T-cell (primary cell): ENCODE data around the gene TMTC1. TPM values are rescaled to one million over a fixed set of nuclear protein-coding genes. Genes with fewer than 3 reads are reported as not detected.

Experiments used
- ATAC-seq, 4 experiments: fragments of 200-7000 bp in 3 of 4; fragments of 150-1000 bp in 1 of 4; cut with Tn5 transposase; replicated peaks in 1 of 4; 1 replicate in 3 of 4; 2 replicates in 1 of 4; pipeline ENCODE4 v1.10.0; 2021; ENCODE audit warnings: moderate library complexity in 3 of 4, mild to moderate bottlenecking in 2 of 4, moderate number of reproducible peaks in 1 of 4
- CTCF ChIA-PET, 2 donors: fragments of 300-600 bp; sonication (Branson Sonifier 250); formaldehyde crosslinking; loops; one replicate each; lab custom pipeline; 2022; ENCODE audit warnings: antibody characterized with exemption in 2 of 2; lab: Charles Lee
- POLR2A ChIA-PET, 2 donors: fragments of 300-600 bp; sonication (Branson Sonifier 250); formaldehyde crosslinking; loops; one replicate each; lab custom pipeline; 2022; ENCODE audit warnings: antibody characterized with exemption in 2 of 2; lab: Charles Lee
- DNase-seq, 35 experiments: peaks; one replicate each; pipeline versions ENCODE4 v3.0.0 to v3.0.0-alpha.2; 2013 to 2023
- H3K27ac ChIP-seq: one replicate; pipeline ENCODE4 v1.5.1; 2013; ENCODE audit warnings: low read length
- H3K27me3 ChIP-seq, 2 experiments: replicated peaks in 1 of 2; 1 replicate in 1 of 2; 2 replicates in 1 of 2; pipeline versions ENCODE4 v1.6.1 to v1.7.0; 2013; ENCODE audit warnings: low read length in 1 of 2, mixed read lengths in 1 of 2; ENCODE audit not compliant: control insufficient read depth in 2 of 2, insufficient read depth in 2 of 2; ENCODE audit errors: extremely low read depth in 1 of 2
- H3K36me3 ChIP-seq, 2 donors: 1 replicate in 1 of 2; 2 replicates in 1 of 2; pipeline versions ENCODE4 v1.6.1 to v1.7.0; 2013; ENCODE audit warnings: low read length in 1 of 2; ENCODE audit not compliant: control insufficient read depth in 2 of 2, insufficient read depth in 1 of 2; ENCODE audit errors: extremely low read depth in 1 of 2
- H3K4me1 ChIP-seq, 2 experiments: 1 replicate in 1 of 2; 2 replicates in 1 of 2; pipeline versions ENCODE4 v1.6.1 to v1.7.0; 2013; ENCODE audit warnings: low read length in 2 of 2, mixed read lengths in 1 of 2; ENCODE audit not compliant: insufficient read depth in 2 of 2, control insufficient read depth in 1 of 2; ENCODE audit errors: extremely low read depth in 1 of 2
- H3K4me3 ChIP-seq, 2 donors: 1 replicate in 1 of 2; 2 replicates in 1 of 2; pipeline versions ENCODE4 v1.5.1 to v1.7.0; 2013; ENCODE audit warnings: mild to moderate bottlenecking in 2 of 2, low read length in 1 of 2, moderate library complexity in 1 of 2; ENCODE audit not compliant: control insufficient read depth in 1 of 2; ENCODE audit errors: extremely low read depth in 1 of 2
- H3K9me3 ChIP-seq: 2 replicates; pipeline ENCODE4 v1.7.0; 2013
- H3K27ac Mint-ChIP-seq, 2 donors: one replicate each; pipeline ENCODE4 v1.8.0; 2020 to 2021; ENCODE audit warnings: mild to moderate bottlenecking in 2 of 2, mixed read lengths in 2 of 2
- H3K27me3 Mint-ChIP-seq, 2 donors: one replicate each; pipeline ENCODE4 v1.8.0; 2021 to 2022; ENCODE audit warnings: mixed read lengths in 2 of 2
- H3K36me3 Mint-ChIP-seq: one replicate; pipeline ENCODE4 v1.8.0; 2021; ENCODE audit warnings: mixed read lengths
- H3K4me1 Mint-ChIP-seq, 3 donors: one replicate each; pipeline ENCODE4 v1.8.0; 2020 to 2022; ENCODE audit warnings: mixed read lengths in 3 of 3, mild to moderate bottlenecking in 1 of 3
- H3K4me3 Mint-ChIP-seq, 3 donors: one replicate each; pipeline ENCODE4 v1.8.0; 2020 to 2022; ENCODE audit warnings: mild to moderate bottlenecking in 3 of 3, mixed read lengths in 3 of 3, moderate library complexity in 3 of 3
- H3K9me3 Mint-ChIP-seq, 3 donors: one replicate each; pipeline ENCODE4 v1.8.0; 2020 to 2022; ENCODE audit warnings: mixed read lengths in 3 of 3
- WGBS: methylation state at CpG from one replicate; pipeline ENCODE4 v1.1.5; 2013; ENCODE audit warnings: missing lambda C conversion rate; ENCODE audit not compliant: insufficient coverage; 5-methylcytosine and 5-hydroxymethylcytosine counted together
- total RNA-seq, 35 experiments: library from RNA in 6 of 35; stranded (reverse) in 6 of 35; fragments of 120-200 nt in 1 of 35; gene quantifications; one replicate each; pipeline versions ENCODE4 v1.2.1 to v1.2.4 and lab custom pipeline; 2013 to 2026

The TMTC1 gene
- total RNA-seq, 5 donors from 2014 or later (not counting 1 experiment from before 2014, with no cell fraction given): 0.10 to 0.44 (median 0.29) TPM; not detected in 1

- no peaks in the 10 kb centered on the region for H3K4me1 Mint-ChIP-seq
- DNase-seq (no peak), ATAC-seq (no peak)
- Histone ChIP-seq H3K4me1 (no peaks in the 10 kb centered on the region), H3K4me3 (no peak overlapping the region), H3K27ac (no peak overlapping the region), H3K36me3 (no peaks in the 10 kb centered on the region), H3K27me3 (no peaks in the 10 kb centered on the region), H3K9me3 (no peaks in the 10 kb centered on the region)
- ChIA-PET CTCF (no interaction called here), POLR2A (no interaction called here)
- H3K27ac Mint-ChIP-seq: no peak overlapping the region
- H3K4me3 Mint-ChIP-seq: no peak overlapping the region
- 55% methylated on average over 2 of the region's 3 CpGs for WGBS
- H3K36me3 Mint-ChIP-seq: no peaks in the 10 kb centered on the region
- no peaks in the 10 kb centered on the region for H3K27me3 Mint-ChIP-seq
- H3K9me3 Mint-ChIP-seq: peaks cover 3 to 18% (median 4%) of the 10 kb centered on the region in 3 donors
Measured at GRCh38 chr12:29771165-29771564, 12.6 kb downstream of the TMTC1 start.

DNA sequence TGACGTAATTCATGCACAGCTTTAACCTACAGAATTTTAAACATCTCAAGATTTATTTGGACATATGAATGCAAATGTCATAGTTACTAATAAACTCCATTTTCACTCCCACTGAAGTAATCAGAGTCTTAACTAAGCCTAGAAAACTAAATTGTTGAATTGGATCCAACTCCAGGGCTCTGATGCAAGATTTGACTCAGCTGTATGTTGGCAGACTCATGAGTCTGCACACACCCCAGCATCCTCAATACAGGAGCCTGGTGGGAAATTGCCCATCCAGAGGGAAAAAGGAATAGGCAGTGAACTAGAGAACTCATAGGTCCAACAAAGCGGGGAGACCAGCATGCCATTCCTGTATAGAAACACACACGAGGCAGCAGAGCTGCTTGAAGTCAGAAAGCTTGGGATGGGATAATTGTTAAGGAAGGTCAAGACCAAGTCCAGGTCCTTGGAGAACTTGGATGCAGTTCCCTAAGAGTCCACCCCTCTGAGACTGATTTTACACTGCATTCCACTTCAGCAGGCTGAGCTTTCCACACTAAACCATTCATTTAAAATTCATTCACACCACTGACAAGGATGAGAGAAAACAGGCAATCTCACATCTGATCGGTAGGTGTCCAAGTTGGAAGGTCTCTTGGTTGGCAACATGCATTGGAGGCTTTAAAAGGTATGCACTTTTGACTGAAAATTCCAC, 14.4 kb downstream of the TMTC1 start:
- peaks cover 0 to 6% (median 0%) of the 10 kb centered on the region in 3 donors for H3K9me3 Mint-ChIP-seq
- no peak overlapping the region for H3K27ac Mint-ChIP-seq
- ChIA-PET CTCF (no interaction called here), POLR2A (no interaction called here)
- DNase-seq (no peak), ATAC-seq (no peak)
- no peaks in the 10 kb centered on the region for H3K9me3 ChIP-seq
- no peak overlapping the region for H3K4me3 Mint-ChIP-seq
- H3K27me3 Mint-ChIP-seq: no peaks in the 10 kb centered on the region
- WGBS: no CpG with 5 or more reads among the region's 4 CpGs
- H3K4me1 ChIP-seq: no peaks in the 10 kb centered on the region
- no peaks in the 10 kb centered on the region for H3K36me3 Mint-ChIP-seq
- no peaks in the 10 kb centered on the region for H3K36me3 ChIP-seq
- no peaks in the 10 kb centered on the region for H3K4me1 Mint-ChIP-seq
- no peaks in the 10 kb centered on the region for H3K27me3 ChIP-seq
- no peak overlapping the region for H3K4me3 ChIP-seq
- no peak overlapping the region for H3K27ac ChIP-seq

- H3K4me3 ChIP-seq: no peak overlapping the region
- 50% methylated on average over 2 of the region's 2 CpGs for WGBS
Measured at GRCh38 chr12:29768372-29768771, 15.4 kb downstream of the TMTC1 start.

GRCh38 chr12:29763301-29763683, 20.4 kb downstream of the TMTC1 start:
- CTCF ChIA-PET: no interaction called here
- POLR2A ChIA-PET: no interaction called here

More at GRCh38 chr12:29768372-29768771, 15.4 kb downstream of the TMTC1 start:
- ChIA-PET CTCF (no interaction called here), POLR2A (interaction anchor here in 1 of 2 donors (0.5 kb wide), 1 partner anchor 9 kb away, joined by 3 read pairs; no protein-coding TSS in a partner anchor)
- ATAC-seq (no peak), DNase-seq (no peak)
- Mint-ChIP-seq H3K27me3 (no peaks in the 10 kb centered on the region), H3K9me3 (no peaks in the 10 kb centered on the region), H3K36me3 (no peaks in the 10 kb centered on the region), H3K4me1 (no peaks in the 10 kb centered on the region), H3K4me3 (no peak overlapping the region), H3K27ac (no peak overlapping the region)
- Histone ChIP-seq H3K36me3 (no peaks in the 10 kb centered on the region), H3K4me1 (no peaks in the 10 kb centered on the region), H3K27me3 (no peaks in the 10 kb centered on the region), H3K9me3 (no peaks in the 10 kb centered on the region), H3K27ac (no peak overlapping the region)

DNA sequence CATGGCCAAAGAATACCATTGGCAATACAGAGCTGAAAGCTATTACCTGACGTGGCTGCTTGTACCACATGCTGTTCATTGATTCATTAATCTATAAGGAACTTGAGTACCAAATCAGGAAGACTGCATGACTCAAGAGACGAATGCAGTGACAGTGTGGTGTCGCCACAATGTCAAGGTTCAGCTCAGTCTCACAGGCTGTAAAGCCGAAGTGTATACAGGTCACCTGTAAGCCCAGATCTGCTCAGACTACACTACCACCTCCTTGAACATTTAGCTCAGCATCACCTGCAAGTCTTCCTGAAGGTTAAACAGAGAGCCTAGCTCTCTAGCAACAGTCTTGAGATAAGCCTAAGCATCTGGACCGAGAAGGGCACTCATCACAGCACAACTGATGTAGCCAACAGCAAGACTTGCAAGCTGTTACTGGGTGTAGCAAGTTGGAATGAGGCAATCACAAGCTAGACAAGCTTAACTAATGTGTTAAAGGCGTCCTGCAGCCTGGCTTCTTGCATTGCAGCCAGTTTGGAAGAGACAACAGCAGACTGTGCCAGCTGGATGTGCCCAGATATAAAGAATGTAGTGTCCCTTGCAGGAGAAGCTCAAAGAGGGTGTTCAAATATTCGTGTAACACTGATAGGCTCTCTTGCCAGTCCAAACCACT, 21.0 kb downstream of the TMTC1 start:
- Mint-ChIP-seq H3K9me3 (peaks cover 0 to 6% (median 0%) of the 10 kb centered on the region in 3 donors), H3K4me3 (no peak overlapping the region), H3K27ac (no peak overlapping the region), H3K27me3 (no peaks in the 10 kb centered on the region), H3K36me3 (no peaks in the 10 kb centered on the region), H3K4me1 (no peaks in the 10 kb centered on the region)
- CTCF ChIA-PET: no interaction called here
- ATAC-seq (no peak), DNase-seq (no peak)
- Histone ChIP-seq H3K4me1 (no peaks in the 10 kb centered on the region), H3K27ac (no peak overlapping the region), H3K9me3 (no peaks in the 10 kb centered on the region), H3K36me3 (no peaks in the 10 kb centered on the region), H3K27me3 (no peaks in the 10 kb centered on the region), H3K4me3 (no peak overlapping the region)
- WGBS: 75% methylated on average over 5 of the region's 7 CpGs
- POLR2A ChIA-PET: no interaction called here

More at GRCh38 chr12:29763301-29763683, 20.4 kb downstream of the TMTC1 start:
- H3K4me1 Mint-ChIP-seq: no peaks in the 10 kb centered on the region
- peaks cover 0 to 5% (median 0%) of the 10 kb centered on the region in 3 donors for H3K9me3 Mint-ChIP-seq
- no peak overlapping the region for H3K27ac Mint-ChIP-seq
- H3K4me3 Mint-ChIP-seq: no peak overlapping the region
- H3K36me3 ChIP-seq: no peaks in the 10 kb centered on the region
- no peaks in the 10 kb centered on the region for H3K27me3 Mint-ChIP-seq
- no peaks in the 10 kb centered on the region for H3K9me3 ChIP-seq
- no peak overlapping the region for H3K27ac ChIP-seq
- H3K36me3 Mint-ChIP-seq: no peaks in the 10 kb centered on the region
- no peak for DNase-seq
- no peak overlapping the region for H3K4me3 ChIP-seq
- H3K27me3 ChIP-seq: no peaks in the 10 kb centered on the region
- ATAC-seq: no peak
- H3K4me1 ChIP-seq: no peaks in the 10 kb centered on the region

- Mint-ChIP-seq H3K4me3 (no peak overlapping the region), H3K36me3 (no peaks in the 10 kb centered on the region), H3K27ac (no peak overlapping the region), H3K27me3 (no peaks in the 10 kb centered on the region), H3K9me3 (peaks cover 0 to 12% (median 4%) of the 10 kb centered on the region in 3 donors), H3K4me1 (no peaks in the 10 kb centered on the region)
- no peaks in the 10 kb centered on the region for H3K36me3 ChIP-seq
- DNase-seq: no peak
- no CpG with 5 or more reads among the region's 2 CpGs for WGBS
- H3K27ac ChIP-seq: no peak overlapping the region
- H3K9me3 ChIP-seq: no peaks in the 10 kb centered on the region
- no peak for ATAC-seq
- ChIA-PET POLR2A (no interaction called here), CTCF (no interaction called here)
- no peak overlapping the region for H3K4me3 ChIP-seq
- H3K27me3 ChIP-seq: no peaks in the 10 kb centered on the region
- no peaks in the 10 kb centered on the region for H3K4me1 ChIP-seq
Measured at GRCh38 chr12:29759950-29760349, 23.8 kb downstream of the TMTC1 start.
